Liver (tissue), 9 donors: ENCODE measurements around the gene TEX53. TPM values are rescaled to one million over a fixed set of nuclear protein-coding genes. Genes with fewer than 3 reads are reported as not detected.

Source experiments
- DNase-seq: peaks from one replicate; pipeline ENCODE4 v3.0.0-alpha.2; 2017; ENCODE audit warnings: low spot score
- H3K27ac ChIP-seq, 2 donors: one replicate each; pipeline ENCODE4 v1.7.0; 2013; ENCODE audit warnings: inconsistent platforms in 2 of 2, low read length in 2 of 2, control low read depth in 1 of 2, low read depth in 1 of 2, mild to moderate bottlenecking in 1 of 2
- H3K27me3 ChIP-seq, 4 donors: one replicate each; pipeline versions ENCODE4 v1.6.1 to v1.7.0; 2013; ENCODE audit warnings: low read length in 3 of 4, inconsistent platforms in 1 of 4, mild to moderate bottlenecking in 1 of 4, moderate library complexity in 1 of 4; ENCODE audit not compliant: control insufficient read depth in 4 of 4, insufficient read depth in 4 of 4
- H3K36me3 ChIP-seq, 4 donors: one replicate each; pipeline versions ENCODE4 v1.6.1 to v1.7.0; 2013; ENCODE audit warnings: low read length in 3 of 4, mild to moderate bottlenecking in 3 of 4, low read depth in 1 of 4, moderate library complexity in 1 of 4; ENCODE audit not compliant: control insufficient read depth in 4 of 4, insufficient read depth in 3 of 4
- H3K4me1 ChIP-seq, 4 donors: one replicate each; pipeline versions ENCODE4 v1.6.1 to v1.7.0; 2013; ENCODE audit warnings: low read length in 3 of 4, mild to moderate bottlenecking in 3 of 4, moderate library complexity in 1 of 4; ENCODE audit not compliant: control insufficient read depth in 4 of 4, insufficient read depth in 4 of 4
- H3K4me3 ChIP-seq, 3 donors: one replicate each; pipeline versions ENCODE4 v1.6.1 to v1.7.0; 2013; ENCODE audit warnings: low read length in 3 of 3, control low read depth in 1 of 3, low read depth in 1 of 3, mild to moderate bottlenecking in 1 of 3
- H3K9ac ChIP-seq, 2 donors: one replicate each; pipeline ENCODE4 v1.7.0; 2013; ENCODE audit warnings: low read length in 2 of 2, mild to moderate bottlenecking in 2 of 2, moderate library complexity in 2 of 2, control low read depth in 1 of 2, low read depth in 1 of 2
- H3K9me3 ChIP-seq, 4 donors: one replicate each; pipeline versions ENCODE4 v1.6.1 to v1.7.0; 2013; ENCODE audit warnings: low read length in 3 of 4; ENCODE audit not compliant: control insufficient read depth in 4 of 4
- CTCF ChIP-seq: fragments of 150-350 bp; IDR thresholded peaks from 2 replicates; pipeline ENCODE4 v1.5.1; 2017; ENCODE audit warnings: improper control_type of control experiment, low read depth, low read length; ENCODE audit not compliant: missing input control
- EGR1 ChIP-seq, 2 donors: IDR thresholded peaks; 2 replicates each; pipeline ENCODE4 v1.6.1; 2016 to 2018; ENCODE audit warnings: antibody characterized with exemption in 2 of 2, low read depth in 2 of 2
- FOXA1 ChIP-seq: IDR thresholded peaks from 2 replicates; pipeline ENCODE4 v1.6.1; 2016; ENCODE audit warnings: antibody characterized with exemption
- FOXA2 ChIP-seq: IDR thresholded peaks from 2 replicates; pipeline ENCODE4 v1.6.1; 2016; ENCODE audit warnings: antibody characterized with exemption
- GABPA ChIP-seq, 2 donors: IDR thresholded peaks in 1 of 2; conservative IDR thresholded peaks in 1 of 2; 2 replicates each; pipeline ENCODE4 v1.6.1; 2016; ENCODE audit warnings: antibody characterized with exemption in 2 of 2, mild to moderate bottlenecking in 1 of 2, moderate library complexity in 1 of 2
- HNF4A ChIP-seq, 2 donors: conservative IDR thresholded peaks; 2 replicates each; pipeline ENCODE4 v1.6.1; 2016; ENCODE audit warnings: antibody characterized with exemption in 2 of 2, mild to moderate bottlenecking in 2 of 2
- HNF4G ChIP-seq: IDR thresholded peaks from 2 replicates; pipeline ENCODE4 v1.6.1; 2016; ENCODE audit warnings: antibody characterized with exemption
- JUND ChIP-seq, 2 donors: IDR thresholded peaks; 2 replicates each; pipeline ENCODE4 v1.6.1; 2016; ENCODE audit warnings: antibody characterized with exemption in 2 of 2
- MAX ChIP-seq: IDR thresholded peaks from 2 replicates; pipeline ENCODE4 v1.6.1; 2016; ENCODE audit warnings: antibody characterized with exemption
- NR2F2 ChIP-seq: IDR thresholded peaks from 2 replicates; pipeline ENCODE4 v1.6.1; 2016; ENCODE audit warnings: antibody characterized with exemption
- RAD21 ChIP-seq, 2 donors: IDR thresholded peaks; 2 replicates each; pipeline ENCODE4 v1.6.1; 2016; ENCODE audit warnings: antibody characterized with exemption in 2 of 2, mild to moderate bottlenecking in 2 of 2
- REST ChIP-seq: IDR thresholded peaks from 2 replicates; pipeline ENCODE4 v1.6.1; 2016; ENCODE audit warnings: antibody characterized with exemption, mild to moderate bottlenecking
- RXRA ChIP-seq, 2 donors: IDR thresholded peaks; 2 replicates each; pipeline ENCODE4 v1.6.1; 2017 to 2018; ENCODE audit warnings: antibody characterized with exemption in 2 of 2, mild to moderate bottlenecking in 1 of 2
- SP1 ChIP-seq: IDR thresholded peaks from 2 replicates; pipeline ENCODE4 v1.6.1; 2018; ENCODE audit warnings: antibody characterized with exemption, mild to moderate bottlenecking
- TAF1 ChIP-seq: conservative IDR thresholded peaks from 2 replicates; pipeline ENCODE4 v1.6.1; 2016; ENCODE audit warnings: antibody characterized with exemption, mild to moderate bottlenecking
- YY1 ChIP-seq: IDR thresholded peaks from 2 replicates; pipeline ENCODE4 v1.6.1; 2016; ENCODE audit warnings: antibody characterized with exemption, mild to moderate bottlenecking
- ZBTB33 ChIP-seq: IDR thresholded peaks from 2 replicates; pipeline ENCODE4 v1.6.1; 2016; ENCODE audit warnings: antibody characterized with exemption
- WGBS: extraction: QIAGEN DNeasy Blood & Tissue Kit; methylation state at CpG from one replicate; pipeline ENCODE4 v1.1.7; 2013; 5-methylcytosine and 5-hydroxymethylcytosine counted together
- polyA plus RNA-seq, 2 donors: library from polyadenylated mRNA; stranded (reverse) in 1 of 2; unstranded in 1 of 2; fragments of 200-250 nt in 1 of 2; fragments of >200 nt in 1 of 2; fragmentation: Nextera tagmentation in 1 of 2; extraction: Ambion mirVana in 1 of 2; gene quantifications; one replicate each; pipeline versions ENCODE4 v1.2.1 to v1.2.3, GENCODE V29; 2013 to 2015
- total RNA-seq, 2 donors: library from RNA; depleted of rRNA; stranded (reverse); fragments of >200 nt; gene quantifications; one replicate each; pipeline ENCODE4 v1.2.3, GENCODE V29; 2014
- TF ChIP-seq, protein P1 (sequence below): IDR thresholded peaks from 2 replicates; pipeline ENCODE4 v1.6.1; 2016; ENCODE audit warnings: antibody characterized with exemption
- donor health status: healthy.
- donor health status: healthy.
- donor health status: healthy.
- donor health status: healthy.
- donor health status: healthy.

TEX53 gene
- total and polyA plus RNA-seq, 4 donors: not detected

DNA sequence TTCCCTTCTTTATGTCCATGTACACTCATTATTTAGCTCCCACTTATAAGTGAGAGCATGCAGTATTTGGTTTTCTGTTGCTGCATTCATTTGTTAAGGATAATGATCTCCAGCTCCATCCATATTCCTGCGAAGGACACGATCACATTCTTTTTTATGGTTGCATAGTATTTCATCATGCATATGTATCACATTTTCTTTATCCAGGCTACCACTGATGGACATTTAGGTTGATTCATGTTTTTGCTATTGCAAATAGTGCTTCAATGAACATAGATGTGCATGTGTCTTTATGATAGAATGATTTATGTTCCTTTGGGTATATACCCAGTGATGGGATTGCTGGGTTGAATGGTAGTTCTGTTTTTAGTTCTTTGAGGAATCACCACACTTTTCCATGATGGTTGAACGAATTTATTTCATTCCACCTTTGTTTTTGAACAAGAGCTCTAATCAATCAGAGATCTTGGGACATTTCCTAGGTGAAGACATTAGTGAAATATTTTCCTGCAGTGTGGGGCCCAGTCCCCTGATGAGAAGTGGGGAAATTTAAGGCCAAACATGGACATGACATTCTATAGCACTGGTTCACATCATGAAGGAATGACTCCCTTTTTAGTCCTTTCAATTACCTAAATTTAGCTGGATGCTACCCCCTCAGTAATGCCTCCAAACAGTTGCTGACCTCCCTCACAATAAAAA, 31.5 kb upstream of the TEX53 start:
- H3K27me3 ChIP-seq: no peaks in the 10 kb centered on the region
- no peaks in the 10 kb centered on the region for H3K4me1 ChIP-seq
- TF ChIP-seq CTCF (no peak), EGR1 (IDR thresholded peaks at IDR 0.05; ENCODE audit: low read depth in 2 of 2) (no peak), TAF1 (no peak), YY1 (no peak), HNF4G (no peak), RXRA (IDR thresholded peaks at IDR 0.05) (no peak), FOXA1 (no peak), FOXA2 (no peak), NR2F2 (no peak), SP1 (no peak), JUND (IDR thresholded peaks at IDR 0.05) (no peak), HNF4A (conservative IDR thresholded peaks at IDR 0.05) (no peak), RAD21 (IDR thresholded peaks at IDR 0.05) (no peak), GABPA (IDR thresholded peaks at IDR 0.05 in 1 of 2, conservative IDR thresholded peaks at IDR 0.05 in 1 of 2) (no peak), MAX (no peak), REST (no peak), ZBTB33 (no peak)
- TF ChIP-seq, protein P1, sequence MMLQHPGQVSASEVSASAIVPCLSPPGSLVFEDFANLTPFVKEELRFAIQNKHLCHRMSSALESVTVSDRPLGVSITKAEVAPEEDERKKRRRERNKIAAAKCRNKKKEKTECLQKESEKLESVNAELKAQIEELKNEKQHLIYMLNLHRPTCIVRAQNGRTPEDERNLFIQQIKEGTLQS: no peak
- no peak for DNase-seq
- no peaks in the 10 kb centered on the region for H3K36me3 ChIP-seq
- H3K27ac ChIP-seq: no peak overlapping the region
- no peaks in the 10 kb centered on the region for H3K9me3 ChIP-seq
- WGBS: 92% methylated on average over 3 of the region's 3 CpGs
- no peak overlapping the region for H3K4me3 ChIP-seq
- H3K9ac ChIP-seq: no peak overlapping the region
